Liver (tissue), 9 donors: ENCODE results near the gene DPPA5. TPM values are rescaled to one million over a fixed set of nuclear protein-coding genes. Genes with fewer than 3 reads are reported as not detected.

Experiments used
- DNase-seq: peaks from one replicate; pipeline ENCODE4 v3.0.0-alpha.2; 2017; ENCODE audit warnings: low spot score
- H3K27ac ChIP-seq, 2 donors: one replicate each; pipeline ENCODE4 v1.7.0; 2013; ENCODE audit warnings: inconsistent platforms in 2 of 2, low read length in 2 of 2, control low read depth in 1 of 2, low read depth in 1 of 2, mild to moderate bottlenecking in 1 of 2
- H3K27me3 ChIP-seq, 4 donors: one replicate each; pipeline versions ENCODE4 v1.6.1 to v1.7.0; 2013; ENCODE audit warnings: low read length in 3 of 4, inconsistent platforms in 1 of 4, mild to moderate bottlenecking in 1 of 4, moderate library complexity in 1 of 4; ENCODE audit not compliant: control insufficient read depth in 4 of 4, insufficient read depth in 4 of 4
- H3K36me3 ChIP-seq, 4 donors: one replicate each; pipeline versions ENCODE4 v1.6.1 to v1.7.0; 2013; ENCODE audit warnings: low read length in 3 of 4, mild to moderate bottlenecking in 3 of 4, low read depth in 1 of 4, moderate library complexity in 1 of 4; ENCODE audit not compliant: control insufficient read depth in 4 of 4, insufficient read depth in 3 of 4
- H3K4me1 ChIP-seq, 4 donors: one replicate each; pipeline versions ENCODE4 v1.6.1 to v1.7.0; 2013; ENCODE audit warnings: low read length in 3 of 4, mild to moderate bottlenecking in 3 of 4, moderate library complexity in 1 of 4; ENCODE audit not compliant: control insufficient read depth in 4 of 4, insufficient read depth in 4 of 4
- H3K4me3 ChIP-seq, 3 donors: one replicate each; pipeline versions ENCODE4 v1.6.1 to v1.7.0; 2013; ENCODE audit warnings: low read length in 3 of 3, control low read depth in 1 of 3, low read depth in 1 of 3, mild to moderate bottlenecking in 1 of 3
- H3K9ac ChIP-seq, 2 donors: one replicate each; pipeline ENCODE4 v1.7.0; 2013; ENCODE audit warnings: low read length in 2 of 2, mild to moderate bottlenecking in 2 of 2, moderate library complexity in 2 of 2, control low read depth in 1 of 2, low read depth in 1 of 2
- H3K9me3 ChIP-seq, 4 donors: one replicate each; pipeline versions ENCODE4 v1.6.1 to v1.7.0; 2013; ENCODE audit warnings: low read length in 3 of 4; ENCODE audit not compliant: control insufficient read depth in 4 of 4
- EGR1 ChIP-seq, 2 donors: IDR thresholded peaks; 2 replicates each; pipeline ENCODE4 v1.6.1; 2016 to 2018; ENCODE audit warnings: antibody characterized with exemption in 2 of 2, low read depth in 2 of 2
- FOXA2 ChIP-seq: IDR thresholded peaks from 2 replicates; pipeline ENCODE4 v1.6.1; 2016; ENCODE audit warnings: antibody characterized with exemption
- GABPA ChIP-seq, 2 donors: IDR thresholded peaks in 1 of 2; conservative IDR thresholded peaks in 1 of 2; 2 replicates each; pipeline ENCODE4 v1.6.1; 2016; ENCODE audit warnings: antibody characterized with exemption in 2 of 2, mild to moderate bottlenecking in 1 of 2, moderate library complexity in 1 of 2
- HNF4A ChIP-seq, 2 donors: conservative IDR thresholded peaks; 2 replicates each; pipeline ENCODE4 v1.6.1; 2016; ENCODE audit warnings: antibody characterized with exemption in 2 of 2, mild to moderate bottlenecking in 2 of 2
- HNF4G ChIP-seq: IDR thresholded peaks from 2 replicates; pipeline ENCODE4 v1.6.1; 2016; ENCODE audit warnings: antibody characterized with exemption
- JUND ChIP-seq, 2 donors: IDR thresholded peaks; 2 replicates each; pipeline ENCODE4 v1.6.1; 2016; ENCODE audit warnings: antibody characterized with exemption in 2 of 2
- NR2F2 ChIP-seq: IDR thresholded peaks from 2 replicates; pipeline ENCODE4 v1.6.1; 2016; ENCODE audit warnings: antibody characterized with exemption
- RAD21 ChIP-seq, 2 donors: IDR thresholded peaks; 2 replicates each; pipeline ENCODE4 v1.6.1; 2016; ENCODE audit warnings: antibody characterized with exemption in 2 of 2, mild to moderate bottlenecking in 2 of 2
- RXRA ChIP-seq, 2 donors: IDR thresholded peaks; 2 replicates each; pipeline ENCODE4 v1.6.1; 2017 to 2018; ENCODE audit warnings: antibody characterized with exemption in 2 of 2, mild to moderate bottlenecking in 1 of 2
- SP1 ChIP-seq: IDR thresholded peaks from 2 replicates; pipeline ENCODE4 v1.6.1; 2018; ENCODE audit warnings: antibody characterized with exemption, mild to moderate bottlenecking
- TAF1 ChIP-seq: conservative IDR thresholded peaks from 2 replicates; pipeline ENCODE4 v1.6.1; 2016; ENCODE audit warnings: antibody characterized with exemption, mild to moderate bottlenecking
- WGBS: extraction: QIAGEN DNeasy Blood & Tissue Kit; methylation state at CpG from one replicate; pipeline ENCODE4 v1.1.7; 2013; 5-methylcytosine and 5-hydroxymethylcytosine counted together
- polyA plus RNA-seq, 2 donors: library from polyadenylated mRNA; stranded (reverse) in 1 of 2; unstranded in 1 of 2; fragments of 200-250 nt in 1 of 2; fragments of >200 nt in 1 of 2; fragmentation: Nextera tagmentation in 1 of 2; extraction: Ambion mirVana in 1 of 2; gene quantifications; one replicate each; pipeline versions ENCODE4 v1.2.1 to v1.2.3, GENCODE V29; 2013 to 2015
- total RNA-seq, 2 donors: library from RNA; depleted of rRNA; stranded (reverse); fragments of >200 nt; gene quantifications; one replicate each; pipeline ENCODE4 v1.2.3, GENCODE V29; 2014
- TF ChIP-seq, protein P1 (sequence below): fragments of 150-350 bp; IDR thresholded peaks from 2 replicates; pipeline ENCODE4 v1.5.1; 2017; ENCODE audit warnings: improper control_type of control experiment, low read depth, low read length; ENCODE audit not compliant: missing input control
- TF ChIP-seq, protein P2 (sequence below): IDR thresholded peaks from 2 replicates; pipeline ENCODE4 v1.6.1; 2016; ENCODE audit warnings: antibody characterized with exemption
- TF ChIP-seq, protein P3 (sequence below): IDR thresholded peaks from 2 replicates; pipeline ENCODE4 v1.6.1; 2016; ENCODE audit warnings: antibody characterized with exemption
- TF ChIP-seq, protein P4 (sequence below): IDR thresholded peaks from 2 replicates; pipeline ENCODE4 v1.6.1; 2016; ENCODE audit warnings: antibody characterized with exemption, mild to moderate bottlenecking
- donor health status: healthy.
- donor health status: healthy.
- donor health status: healthy.
- donor health status: healthy.
- donor health status: healthy.

Gene DPPA5
- total and polyA plus RNA-seq, 4 donors = not detected

DNA sequence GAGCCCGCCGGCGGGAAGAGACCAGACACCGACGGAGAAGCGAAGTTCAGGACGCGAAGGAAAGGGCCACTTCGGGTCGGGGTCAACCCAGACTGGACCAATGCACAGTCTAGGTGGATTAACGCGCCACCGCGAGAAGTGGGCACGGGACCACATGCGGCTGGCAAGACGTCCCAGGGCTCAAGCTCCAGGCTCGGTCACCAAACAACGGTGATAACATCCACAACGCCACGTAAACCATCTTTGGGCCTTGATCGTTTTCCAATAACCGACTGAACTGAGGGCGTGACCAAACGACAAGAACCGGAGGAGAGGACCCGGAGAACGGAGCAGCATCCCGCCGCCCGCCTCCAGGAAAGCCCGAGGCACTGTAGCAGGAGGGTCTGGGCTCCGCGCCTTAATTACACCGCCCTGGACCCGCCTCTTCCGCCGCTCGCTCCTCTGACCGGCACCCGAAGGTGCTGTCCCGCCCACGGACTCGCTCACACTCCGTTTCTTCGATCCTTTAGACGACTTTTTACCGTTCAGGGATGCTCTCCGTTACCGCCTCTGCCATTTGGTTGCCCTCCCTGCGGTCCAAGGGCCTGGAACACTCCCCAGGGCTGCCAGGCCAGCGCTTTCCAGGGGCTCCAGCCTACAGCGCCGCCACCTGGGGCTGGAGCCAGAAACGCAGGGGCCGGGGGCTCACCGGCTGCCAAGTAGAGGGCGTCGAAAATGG is 44.1 kb downstream of the DPPA5 start (continued):
- TF ChIP-seq, protein P1, sequence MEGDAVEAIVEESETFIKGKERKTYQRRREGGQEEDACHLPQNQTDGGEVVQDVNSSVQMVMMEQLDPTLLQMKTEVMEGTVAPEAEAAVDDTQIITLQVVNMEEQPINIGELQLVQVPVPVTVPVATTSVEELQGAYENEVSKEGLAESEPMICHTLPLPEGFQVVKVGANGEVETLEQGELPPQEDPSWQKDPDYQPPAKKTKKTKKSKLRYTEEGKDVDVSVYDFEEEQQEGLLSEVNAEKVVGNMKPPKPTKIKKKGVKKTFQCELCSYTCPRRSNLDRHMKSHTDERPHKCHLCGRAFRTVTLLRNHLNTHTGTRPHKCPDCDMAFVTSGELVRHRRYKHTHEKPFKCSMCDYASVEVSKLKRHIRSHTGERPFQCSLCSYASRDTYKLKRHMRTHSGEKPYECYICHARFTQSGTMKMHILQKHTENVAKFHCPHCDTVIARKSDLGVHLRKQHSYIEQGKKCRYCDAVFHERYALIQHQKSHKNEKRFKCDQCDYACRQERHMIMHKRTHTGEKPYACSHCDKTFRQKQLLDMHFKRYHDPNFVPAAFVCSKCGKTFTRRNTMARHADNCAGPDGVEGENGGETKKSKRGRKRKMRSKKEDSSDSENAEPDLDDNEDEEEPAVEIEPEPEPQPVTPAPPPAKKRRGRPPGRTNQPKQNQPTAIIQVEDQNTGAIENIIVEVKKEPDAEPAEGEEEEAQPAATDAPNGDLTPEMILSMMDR = no peak
- TF ChIP-seq GABPA (IDR thresholded peaks at IDR 0.05 in 1 of 2, conservative IDR thresholded peaks at IDR 0.05 in 1 of 2) = no peak

DNA sequence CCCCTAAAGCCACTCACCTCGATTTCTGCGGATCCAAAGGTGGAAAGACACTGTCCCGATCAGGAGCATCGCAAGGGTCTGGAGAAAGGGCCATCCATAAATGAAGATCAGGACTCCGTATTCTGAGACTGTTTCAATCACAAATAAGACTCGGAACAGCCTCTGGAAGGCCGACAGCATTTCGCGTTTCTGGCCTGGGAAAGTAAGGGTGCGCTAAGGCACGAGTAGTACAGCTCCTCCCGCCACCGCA is 44.6 kb downstream of the DPPA5 start:
- DNase-seq = no peak
- Histone ChIP-seq H3K4me1 (peaks cover 3 to 9% (median 7%) of the 10 kb centered on the region in 4 donors), H3K4me3 (peak overlapping the region in 2 of 3 donors; percentile 51 to 55), H3K36me3 (no peaks in the 10 kb centered on the region), H3K27me3 (no peaks in the 10 kb centered on the region), H3K27ac (no peak overlapping the region), H3K9me3 (no peaks in the 10 kb centered on the region), H3K9ac (no peak overlapping the region)
- TF ChIP-seq GABPA (IDR thresholded peaks at IDR 0.05 in 1 of 2, conservative IDR thresholded peaks at IDR 0.05 in 1 of 2) (no peak), FOXA2 (no peak), JUND (IDR thresholded peaks at IDR 0.05) (no peak), SP1 (no peak), RXRA (IDR thresholded peaks at IDR 0.05) (no peak), RAD21 (IDR thresholded peaks at IDR 0.05) (no peak), HNF4A (conservative IDR thresholded peaks at IDR 0.05) (no peak)
- TF ChIP-seq, protein P1 = no peak
- TF ChIP-seq, protein P2, sequence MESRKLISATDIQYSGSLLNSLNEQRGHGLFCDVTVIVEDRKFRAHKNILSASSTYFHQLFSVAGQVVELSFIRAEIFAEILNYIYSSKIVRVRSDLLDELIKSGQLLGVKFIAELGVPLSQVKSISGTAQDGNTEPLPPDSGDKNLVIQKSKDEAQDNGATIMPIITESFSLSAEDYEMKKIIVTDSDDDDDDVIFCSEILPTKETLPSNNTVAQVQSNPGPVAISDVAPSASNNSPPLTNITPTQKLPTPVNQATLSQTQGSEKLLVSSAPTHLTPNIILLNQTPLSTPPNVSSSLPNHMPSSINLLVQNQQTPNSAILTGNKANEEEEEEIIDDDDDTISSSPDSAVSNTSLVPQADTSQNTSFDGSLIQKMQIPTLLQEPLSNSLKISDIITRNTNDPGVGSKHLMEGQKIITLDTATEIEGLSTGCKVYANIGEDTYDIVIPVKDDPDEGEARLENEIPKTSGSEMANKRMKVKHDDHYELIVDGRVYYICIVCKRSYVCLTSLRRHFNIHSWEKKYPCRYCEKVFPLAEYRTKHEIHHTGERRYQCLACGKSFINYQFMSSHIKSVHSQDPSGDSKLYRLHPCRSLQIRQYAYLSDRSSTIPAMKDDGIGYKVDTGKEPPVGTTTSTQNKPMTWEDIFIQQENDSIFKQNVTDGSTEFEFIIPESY = no peak
- TF ChIP-seq, protein P3, sequence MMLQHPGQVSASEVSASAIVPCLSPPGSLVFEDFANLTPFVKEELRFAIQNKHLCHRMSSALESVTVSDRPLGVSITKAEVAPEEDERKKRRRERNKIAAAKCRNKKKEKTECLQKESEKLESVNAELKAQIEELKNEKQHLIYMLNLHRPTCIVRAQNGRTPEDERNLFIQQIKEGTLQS = no peak
- WGBS = 8% methylated on average over 13 of the region's 13 CpGs

DNA sequence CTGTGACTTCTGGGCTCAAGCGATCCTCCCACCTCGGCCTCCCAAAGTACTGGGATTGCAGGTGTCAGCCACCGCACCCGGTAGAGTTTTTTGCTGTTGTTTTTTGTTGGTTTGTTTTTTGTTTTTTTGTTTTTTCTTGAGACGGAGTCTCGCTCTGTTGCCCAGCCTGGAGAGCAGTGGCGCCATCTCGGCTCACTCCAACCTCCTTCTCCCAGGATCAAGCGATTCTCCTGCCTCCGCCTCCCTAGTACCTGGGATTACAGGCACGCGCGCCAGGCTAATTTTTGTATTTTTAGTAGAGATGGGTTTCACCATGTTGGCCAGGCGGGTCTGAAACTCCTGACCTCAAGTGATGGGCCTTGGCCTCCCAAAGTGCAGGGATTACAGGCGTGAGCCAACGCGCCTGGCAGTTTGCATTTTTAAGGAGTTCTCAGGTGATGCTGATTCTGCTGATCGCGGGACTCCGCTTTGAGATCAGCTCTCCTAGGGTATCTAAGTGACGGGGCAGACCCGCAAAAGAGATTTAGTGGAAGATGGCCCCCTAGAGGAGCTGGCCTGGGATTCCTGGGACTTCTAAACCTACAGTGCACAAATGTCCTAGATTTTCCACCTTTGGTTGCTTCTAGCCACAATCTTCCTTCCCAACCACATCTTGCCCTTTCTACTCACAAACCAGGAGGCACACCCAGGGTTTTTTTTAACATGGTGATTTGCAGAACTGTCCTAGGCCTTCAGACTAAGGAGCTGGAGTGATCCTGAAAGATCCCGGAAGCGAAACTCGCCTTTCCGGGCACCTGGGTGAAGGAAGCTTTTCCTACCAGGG is 45.2 kb downstream of the DPPA5 start:
- H3K4me3 ChIP-seq = no peak overlapping the region
- no peaks in the 10 kb centered on the region for H3K36me3 ChIP-seq
- DNase-seq = no peak
- no peak overlapping the region for H3K9ac ChIP-seq
- no peaks in the 10 kb centered on the region for H3K9me3 ChIP-seq
- peaks cover 3 to 9% (median 7%) of the 10 kb centered on the region in 4 donors for H3K4me1 ChIP-seq
- no peaks in the 10 kb centered on the region for H3K27me3 ChIP-seq
- no peak overlapping the region for H3K27ac ChIP-seq
- 85% methylated on average over 26 of the region's 26 CpGs for WGBS
- TF ChIP-seq HNF4A (conservative IDR thresholded peaks at IDR 0.05) = no peak
- TF ChIP-seq EGR1 (IDR thresholded peaks at IDR 0.05; ENCODE audit: low read depth in 2 of 2) = no peak
- TF ChIP-seq, protein P1 = no peak
- no peak for TF ChIP-seq NR2F2
- no peak for TF ChIP-seq HNF4G
- TF ChIP-seq RXRA (IDR thresholded peaks at IDR 0.05) = no peak
- TF ChIP-seq GABPA (IDR thresholded peaks at IDR 0.05 in 1 of 2, conservative IDR thresholded peaks at IDR 0.05 in 1 of 2) = no peak
- TF ChIP-seq FOXA2 = no peak
- TF ChIP-seq, protein P4, sequence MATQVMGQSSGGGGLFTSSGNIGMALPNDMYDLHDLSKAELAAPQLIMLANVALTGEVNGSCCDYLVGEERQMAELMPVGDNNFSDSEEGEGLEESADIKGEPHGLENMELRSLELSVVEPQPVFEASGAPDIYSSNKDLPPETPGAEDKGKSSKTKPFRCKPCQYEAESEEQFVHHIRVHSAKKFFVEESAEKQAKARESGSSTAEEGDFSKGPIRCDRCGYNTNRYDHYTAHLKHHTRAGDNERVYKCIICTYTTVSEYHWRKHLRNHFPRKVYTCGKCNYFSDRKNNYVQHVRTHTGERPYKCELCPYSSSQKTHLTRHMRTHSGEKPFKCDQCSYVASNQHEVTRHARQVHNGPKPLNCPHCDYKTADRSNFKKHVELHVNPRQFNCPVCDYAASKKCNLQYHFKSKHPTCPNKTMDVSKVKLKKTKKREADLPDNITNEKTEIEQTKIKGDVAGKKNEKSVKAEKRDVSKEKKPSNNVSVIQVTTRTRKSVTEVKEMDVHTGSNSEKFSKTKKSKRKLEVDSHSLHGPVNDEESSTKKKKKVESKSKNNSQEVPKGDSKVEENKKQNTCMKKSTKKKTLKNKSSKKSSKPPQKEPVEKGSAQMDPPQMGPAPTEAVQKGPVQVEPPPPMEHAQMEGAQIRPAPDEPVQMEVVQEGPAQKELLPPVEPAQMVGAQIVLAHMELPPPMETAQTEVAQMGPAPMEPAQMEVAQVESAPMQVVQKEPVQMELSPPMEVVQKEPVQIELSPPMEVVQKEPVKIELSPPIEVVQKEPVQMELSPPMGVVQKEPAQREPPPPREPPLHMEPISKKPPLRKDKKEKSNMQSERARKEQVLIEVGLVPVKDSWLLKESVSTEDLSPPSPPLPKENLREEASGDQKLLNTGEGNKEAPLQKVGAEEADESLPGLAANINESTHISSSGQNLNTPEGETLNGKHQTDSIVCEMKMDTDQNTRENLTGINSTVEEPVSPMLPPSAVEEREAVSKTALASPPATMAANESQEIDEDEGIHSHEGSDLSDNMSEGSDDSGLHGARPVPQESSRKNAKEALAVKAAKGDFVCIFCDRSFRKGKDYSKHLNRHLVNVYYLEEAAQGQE = no peak
- no peak for TF ChIP-seq RAD21 (IDR thresholded peaks at IDR 0.05)
- TF ChIP-seq TAF1 = no peak
